WTC11 (cell line): Measurements from ENCODE around the gene TBPL2. TPM values are rescaled to one million over a fixed set of nuclear protein-coding genes. Genes with fewer than 3 reads are reported as not detected.
"Not testable (repeated sequence)": the region's sequence is repeated elsewhere in the genome, so short reads cannot be mapped to it uniquely, and the experiment has no call there.

Source experiments
- ATAC-seq: fragments of 200-7000 bp; cut with Tn5 transposase; 2 replicates; pipeline ENCODE4 v1.10.0; 2021; ENCODE audit warnings: mild to moderate bottlenecking, moderate library complexity
- CTCF ChIA-PET: fragments of 300-600 bp; sonication (Branson Sonifier 250); formaldehyde crosslinking; loops from one replicate; lab custom pipeline; 2021; ENCODE audit warnings: antibody characterized with exemption; lab: Charles Lee
- POLR2A ChIA-PET: fragments of 350-600 bp; sonication (Branson Sonifier 250); formaldehyde crosslinking; loops from one replicate; lab custom pipeline; 2021; ENCODE audit warnings: antibody characterized with exemption; lab: Charles Lee
- DNase-seq: peaks from one replicate; pipeline ENCODE4 v3.0.0; 2021; ENCODE audit warnings: low spot score
- H3K27ac Mint-ChIP-seq: 2 replicates; pipeline ENCODE4 v1.8.0; 2021; ENCODE audit warnings: mixed read lengths
- H3K27me3 Mint-ChIP-seq: 2 replicates; pipeline ENCODE4 v1.8.0; 2021; ENCODE audit warnings: low read depth, mild to moderate bottlenecking, moderate library complexity, mixed read lengths
- H3K36me3 Mint-ChIP-seq: 2 replicates; pipeline ENCODE4 v1.8.0; 2021; ENCODE audit warnings: mixed read lengths
- H3K4me1 Mint-ChIP-seq: 2 replicates; pipeline ENCODE4 v1.8.0; 2022; ENCODE audit warnings: mixed read lengths
- H3K4me3 Mint-ChIP-seq: 2 replicates; pipeline ENCODE4 v1.8.0; 2021; ENCODE audit warnings: mild to moderate bottlenecking, moderate library complexity, mixed read lengths
- H3K9me3 Mint-ChIP-seq: 2 replicates; pipeline ENCODE4 v1.8.0; 2021; ENCODE audit warnings: mixed read lengths
- ATF2 ChIP-seq: sonication (generic); formaldehyde crosslinking; IDR thresholded peaks from 2 replicates; pipeline ENCODE4 v1.8.1; 2022; ENCODE audit warnings: low read depth, missing genetic modification reagents, borderline replicate concordance
- ATF3 ChIP-seq: sonication (generic); formaldehyde crosslinking; conservative IDR thresholded peaks from 2 replicates; pipeline ENCODE4 v1.8.1; 2022; ENCODE audit warnings: mild to moderate bottlenecking, missing genetic modification reagents
- ATF6 ChIP-seq: sonication (generic); formaldehyde crosslinking; IDR thresholded peaks from 2 replicates; pipeline ENCODE4 v1.8.1; 2023; ENCODE audit warnings: mild to moderate bottlenecking, missing genetic modification reagents
- FOXK1 ChIP-seq: sonication (generic); formaldehyde crosslinking; IDR thresholded peaks from 2 replicates; pipeline ENCODE4 v1.8.0; 2022; ENCODE audit warnings: mild to moderate bottlenecking, moderate library complexity, missing genetic modification reagents
- GRHL2 ChIP-seq: fragments of 250-450 bp; sonication (Bioruptor Pico); IDR thresholded peaks from 2 replicates; pipeline ENCODE4 v1.8.0; 2022; ENCODE audit warnings: mild to moderate bottlenecking, moderate library complexity; ENCODE audit not compliant: insufficient replicate concordance, severe bottlenecking
- IRF1 ChIP-seq: sonication (generic); formaldehyde crosslinking; IDR thresholded peaks from 2 replicates; pipeline ENCODE4 v1.8.0; 2023; ENCODE audit warnings: missing genetic modification reagents
- MXD4 ChIP-seq: fragments of 250-450 bp; sonication (Bioruptor Pico); IDR thresholded peaks from 2 replicates; pipeline ENCODE4 v1.8.0; 2021; ENCODE audit warnings: mild to moderate bottlenecking, moderate library complexity, borderline replicate concordance
- NFATC4 ChIP-seq: fragments of 250-450 bp; sonication (Bioruptor Pico); IDR thresholded peaks from 2 replicates; pipeline ENCODE4 v1.9.0; 2021; ENCODE audit warnings: mild to moderate bottlenecking
- SMAD3 ChIP-seq: sonication (generic); formaldehyde crosslinking; IDR thresholded peaks from 2 replicates; pipeline ENCODE4 v1.8.0; 2022; ENCODE audit warnings: missing genetic modification reagents, mild to moderate bottlenecking, borderline replicate concordance
- ZNF317 ChIP-seq: sonication (generic); formaldehyde crosslinking; IDR thresholded peaks from 2 replicates; pipeline ENCODE4 v1.8.1; 2023; ENCODE audit warnings: low read depth, mild to moderate bottlenecking, moderate library complexity, missing genetic modification reagents, borderline replicate concordance
- ZNF532 ChIP-seq: fragments of 250-450 bp; sonication (Bioruptor Pico); IDR thresholded peaks from 2 replicates; pipeline ENCODE4 v1.9.0; 2021; ENCODE audit warnings: mild to moderate bottlenecking, borderline replicate concordance
- ZNF671 ChIP-seq: fragments of 250-450 bp; sonication (Bioruptor Pico); IDR thresholded peaks from 2 replicates; pipeline ENCODE4 v1.8.0; 2021; ENCODE audit warnings: mild to moderate bottlenecking
- total RNA-seq: library from RNA; stranded (reverse); gene quantifications from 3 replicates; pipeline ENCODE4 v1.2.3, GENCODE V29; 2021

The TBPL2 gene
- total RNA-seq, 1 experiment from 2014 or later, result not detected

- TF ChIP-seq ZNF532 (CRISPR knock-in tag) (no peak), NFATC4 (CRISPR knock-in tag) (no peak), ZNF671 (CRISPR knock-in tag) (no peak), ATF2 (CRISPR knock-in tag) (no peak), SMAD3 (no peak), ATF3 (no peak), ATF6 (no peak), GRHL2 (no peak)
Observed at GRCh38 chr14:55426891-55427290, 13.5 kb downstream of the TBPL2 start (continued).

- no peaks in the 10 kb centered on the region for H3K27me3 Mint-ChIP-seq
- H3K27ac Mint-ChIP-seq, result no peak overlapping the region
- ATAC-seq (no peak), DNase-seq (no peak)
- CTCF ChIA-PET, result interaction anchor here (2.4 kb wide), 1 partner anchor 22 kb away, joined by 7 read pairs; no protein-coding TSS in a partner anchor
- no peak for TF ChIP-seq FOXK1 (CRISPR knock-in tag)
- no peak for TF ChIP-seq IRF1
- TF ChIP-seq, all 79 proteins: peak for 0
- POLR2A ChIA-PET, result no interaction called here
- H3K9me3 Mint-ChIP-seq, result no peaks in the 10 kb centered on the region
- no peak overlapping the region for H3K4me3 Mint-ChIP-seq
- H3K4me1 Mint-ChIP-seq, result peaks cover 8% of the 10 kb centered on the region
- H3K36me3 Mint-ChIP-seq, result no peaks in the 10 kb centered on the region
Observed at GRCh38 chr14:55425091-55425490, 15.3 kb downstream of the TBPL2 start.

- no peaks in the 10 kb centered on the region for H3K36me3 Mint-ChIP-seq
- no peaks in the 10 kb centered on the region for H3K27me3 Mint-ChIP-seq
- peaks cover under 1% of the 10 kb centered on the region for H3K4me1 Mint-ChIP-seq
- no peak for TF ChIP-seq ZNF532 (CRISPR knock-in tag)
- no peak for TF ChIP-seq MXD4 (CRISPR knock-in tag)
- TF ChIP-seq ZNF317 (CRISPR knock-in tag), result no peak
- no peak overlapping the region for H3K27ac Mint-ChIP-seq
- DNase-seq (no peak), ATAC-seq (no peak)
- ChIA-PET CTCF (interaction anchor here (1.5 kb wide), 1 partner anchor 22 kb away, joined by 3 read pairs; no protein-coding TSS in a partner anchor), POLR2A (no interaction called here)
- H3K4me3 Mint-ChIP-seq, result no peak overlapping the region
- H3K9me3 Mint-ChIP-seq, result no peaks in the 10 kb centered on the region
Observed at GRCh38 chr14:55423969-55424368, 16.4 kb downstream of the TBPL2 start.

GRCh38 chr14:55422338-55422737 is 18.1 kb downstream of the TBPL2 start:
- CTCF ChIA-PET, result interaction anchor here (1.5 kb wide), 1 partner anchor 24 kb away, joined by 3 read pairs; no protein-coding TSS in a partner anchor
- not testable (repeated sequence) for H3K27me3 Mint-ChIP-seq, H3K36me3 Mint-ChIP-seq, H3K9me3 Mint-ChIP-seq, DNase-seq, H3K27ac Mint-ChIP-seq, H3K4me1 Mint-ChIP-seq, ATAC-seq, H3K4me3 Mint-ChIP-seq
- POLR2A ChIA-PET, result interaction anchor here (0.6 kb wide), 1 partner anchor 164 kb away, joined by 3 read pairs; no protein-coding TSS in a partner anchor
